HL-60 (cell line): Measurements from ENCODE around the gene NAP1L4.

ENCODE experiments used
- CTCF ChIP-seq: IDR thresholded peaks from one replicate; pipeline ENCODE4 v1.5.1; 2011; ENCODE audit warnings: low read length, control low read depth, inconsistent platforms; ENCODE audit not compliant: insufficient read depth
- GABPA ChIP-seq: IDR thresholded peaks from 2 replicates; pipeline ENCODE4 v1.6.1; 2012; ENCODE audit warnings: low read depth

GRCh38 chr11:2990617-2991451, 1.3 kb downstream of the NAP1L4 start:
- TF ChIP-seq CTCF (no peak), GABPA (no peak)
